Stimulated activated CD4-positive, alpha-beta T cell treated with anti-CD3 and anti-CD28 coated beads, TNF-alpha, amount 100 ng/mL, for 4 hours (primary cell): ENCODE data around the gene AATK.

Experiments used
- DNase-seq, 3 experiments: peaks; one replicate each; pipeline ENCODE4 v3.0.0-alpha.2; 2020; ENCODE audit warnings: low read depth in 3 of 3

The AATK gene

DNA sequence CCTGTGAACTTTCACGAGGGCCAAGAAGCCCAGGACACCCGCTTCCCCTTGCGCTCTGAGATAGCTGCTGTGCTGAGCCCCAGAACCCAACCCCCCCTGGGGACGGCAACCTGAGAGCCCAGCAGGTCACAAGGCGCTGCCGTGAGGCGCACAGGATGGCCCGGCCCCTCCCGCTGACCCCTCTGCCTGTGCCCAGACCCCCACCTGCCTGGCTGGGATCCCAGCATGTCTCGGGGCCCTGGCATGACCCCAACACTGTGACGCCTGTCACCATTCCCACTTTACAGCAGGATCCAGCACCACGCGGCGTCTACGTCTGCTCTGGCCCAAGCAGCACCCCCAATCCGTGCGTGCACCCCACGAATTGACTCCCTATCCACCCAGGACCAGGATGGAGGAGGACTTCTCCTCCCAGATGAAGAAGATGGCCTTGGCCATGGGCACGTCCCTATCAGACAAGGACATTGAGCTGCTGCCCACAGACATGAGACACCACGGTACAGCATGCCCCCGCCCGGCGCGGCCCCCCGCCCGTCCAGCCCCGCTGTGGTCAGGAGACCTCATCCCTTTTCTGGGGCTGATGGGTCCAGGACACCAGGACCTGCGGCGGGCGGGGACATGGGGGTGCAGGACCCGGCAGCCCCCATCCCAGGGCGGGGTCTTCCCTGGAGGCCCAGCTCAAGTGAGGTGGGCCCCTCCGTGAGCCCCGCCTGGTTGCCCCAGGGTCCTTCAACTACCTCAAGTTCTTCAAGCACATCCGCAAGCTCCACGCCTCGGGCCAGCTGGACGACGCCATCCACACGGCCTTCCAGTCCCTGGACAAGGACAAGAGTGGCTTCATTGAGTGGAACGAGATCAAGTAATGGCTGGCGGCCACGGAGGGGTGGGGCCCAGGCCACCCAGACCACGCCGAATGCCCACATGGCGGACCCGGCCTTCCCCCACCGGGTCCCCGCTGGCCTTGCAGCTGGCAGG lies 15.1 kb upstream of the AATK start:
- DNase-seq = no peak

GRCh38 chr17:81179861-81180260 lies 13.8 kb upstream of the AATK start:
- DNase-seq = no peak

DNA sequence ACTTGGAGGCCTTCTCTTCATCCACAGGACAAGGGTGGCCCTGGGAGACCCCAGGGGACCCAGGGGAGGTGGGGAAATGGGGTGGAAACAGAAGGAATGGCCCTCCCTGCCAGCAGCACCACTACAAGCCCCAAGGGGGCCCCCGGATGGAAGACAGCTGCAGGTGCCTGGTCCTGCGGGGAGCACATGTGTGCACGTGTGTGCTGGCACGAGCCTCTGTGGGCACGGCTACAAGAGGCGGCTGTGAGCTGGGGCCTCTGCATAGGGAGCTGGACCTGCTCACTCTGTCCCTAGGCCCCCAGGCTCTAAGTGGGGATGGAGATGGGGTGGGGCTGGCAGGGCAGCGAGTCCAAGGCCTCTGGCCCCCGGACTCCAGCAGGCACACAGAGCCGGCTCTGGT lies 13.2 kb upstream of the AATK start:
- no peak for DNase-seq

DNA sequence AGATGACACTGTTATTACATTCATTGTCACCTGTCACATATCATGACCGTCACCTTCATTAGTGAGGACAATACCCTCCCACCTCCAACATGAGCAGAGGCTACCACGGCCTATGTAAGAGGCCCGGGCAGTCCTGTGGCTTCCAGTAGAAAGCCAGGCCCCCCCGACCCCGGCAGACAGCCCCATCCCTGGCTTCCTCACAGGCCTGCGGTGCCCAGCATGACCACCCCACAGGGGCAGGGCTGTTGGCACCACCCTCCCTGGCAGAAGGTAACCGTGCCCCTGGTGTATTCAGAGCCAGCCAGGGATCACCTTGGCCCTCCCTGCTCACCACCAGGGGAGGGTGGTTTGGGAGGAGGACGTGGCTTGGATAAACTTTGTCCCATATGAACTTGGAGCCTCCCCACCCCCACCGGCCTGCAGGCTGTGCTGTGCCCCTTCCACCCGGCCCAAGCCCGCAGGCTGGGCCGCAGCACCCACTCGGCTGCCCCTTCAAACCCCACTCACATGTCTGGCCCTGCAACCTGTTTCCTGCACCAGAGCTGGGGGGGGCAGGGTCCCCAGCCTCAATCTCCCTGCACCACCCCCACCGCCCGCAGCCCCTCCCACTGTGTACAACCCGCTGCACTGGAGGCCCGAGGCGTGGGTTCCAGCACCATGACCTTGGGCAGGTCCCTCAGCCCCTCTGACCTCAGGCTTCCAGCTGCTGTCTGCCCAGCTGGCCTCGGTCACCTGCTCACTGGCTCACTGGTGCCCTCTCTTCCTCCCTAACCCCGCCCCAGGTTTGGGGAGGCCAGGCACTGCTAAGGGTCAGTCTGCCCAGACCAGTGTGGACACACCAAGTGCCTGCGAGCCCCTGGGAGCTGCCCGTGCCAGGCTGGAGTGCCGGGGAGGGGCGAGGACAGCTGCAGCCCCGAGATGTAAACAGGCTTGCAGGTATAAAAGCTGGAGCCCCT lies 12.4 kb upstream of the AATK start:
- DNase-seq = no peak

DNA sequence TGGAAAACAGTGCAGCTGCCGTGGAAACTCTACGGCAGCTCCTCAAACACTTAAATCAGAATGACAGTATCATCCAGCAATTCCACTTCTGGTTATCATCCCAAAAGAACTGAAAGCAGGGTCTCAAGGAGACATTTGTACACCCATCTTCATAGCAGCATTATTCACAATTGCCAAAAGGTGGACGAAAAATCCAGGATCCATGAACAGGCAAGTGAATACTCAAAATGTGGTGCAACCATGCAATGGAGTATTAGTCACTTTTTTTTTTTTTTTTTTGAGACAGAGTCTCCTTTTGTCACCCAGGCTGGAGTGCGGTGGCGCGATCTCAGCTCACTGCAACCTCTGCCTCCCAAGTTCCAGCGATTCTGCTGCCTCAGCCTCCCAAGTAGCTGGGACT lies 10.6 kb upstream of the AATK start:
- no peak for DNase-seq

DNA sequence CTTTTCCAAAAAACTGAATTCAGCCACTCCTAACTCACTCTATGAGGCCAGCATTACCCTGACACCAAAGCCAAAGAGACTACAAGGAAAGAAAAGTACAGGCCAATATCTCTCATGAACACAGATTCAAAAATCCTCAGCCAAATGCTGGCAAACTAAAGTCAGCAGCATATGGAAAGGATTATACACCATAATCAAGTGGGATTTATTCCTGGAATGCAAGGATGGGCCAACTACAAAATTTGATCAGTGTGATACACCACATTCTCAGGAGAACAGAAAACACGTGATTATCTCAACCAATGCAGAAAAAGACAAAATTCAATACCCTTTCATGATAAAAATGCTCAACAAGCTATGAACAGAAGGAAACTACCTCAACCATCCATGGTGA lies 7.7 kb upstream of the AATK start:
- DNase-seq = no peak

GRCh38 chr17:81173052-81173761 lies 7.2 kb upstream of the AATK start:
- DNase-seq = no peak

DNA sequence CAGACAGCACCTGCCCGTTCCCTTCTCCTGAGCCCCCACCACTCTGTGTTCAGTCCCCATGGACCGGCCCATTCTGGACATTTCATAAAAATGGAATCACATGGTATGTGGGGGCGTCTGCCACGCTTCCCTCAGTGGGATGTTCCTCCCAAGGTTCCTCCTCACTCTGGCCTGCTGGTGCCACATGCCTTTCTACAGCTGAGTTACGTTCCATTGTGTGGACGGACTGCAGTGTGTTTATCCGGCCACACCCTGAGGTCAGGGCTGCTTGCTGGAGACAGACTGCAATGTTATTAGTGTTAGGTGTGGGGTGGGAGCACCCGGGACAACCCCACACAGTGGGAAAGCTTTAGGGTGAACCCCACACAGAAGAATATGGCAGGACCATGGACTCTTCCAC lies 5.9 kb upstream of the AATK start:
- no peak for DNase-seq

DNA sequence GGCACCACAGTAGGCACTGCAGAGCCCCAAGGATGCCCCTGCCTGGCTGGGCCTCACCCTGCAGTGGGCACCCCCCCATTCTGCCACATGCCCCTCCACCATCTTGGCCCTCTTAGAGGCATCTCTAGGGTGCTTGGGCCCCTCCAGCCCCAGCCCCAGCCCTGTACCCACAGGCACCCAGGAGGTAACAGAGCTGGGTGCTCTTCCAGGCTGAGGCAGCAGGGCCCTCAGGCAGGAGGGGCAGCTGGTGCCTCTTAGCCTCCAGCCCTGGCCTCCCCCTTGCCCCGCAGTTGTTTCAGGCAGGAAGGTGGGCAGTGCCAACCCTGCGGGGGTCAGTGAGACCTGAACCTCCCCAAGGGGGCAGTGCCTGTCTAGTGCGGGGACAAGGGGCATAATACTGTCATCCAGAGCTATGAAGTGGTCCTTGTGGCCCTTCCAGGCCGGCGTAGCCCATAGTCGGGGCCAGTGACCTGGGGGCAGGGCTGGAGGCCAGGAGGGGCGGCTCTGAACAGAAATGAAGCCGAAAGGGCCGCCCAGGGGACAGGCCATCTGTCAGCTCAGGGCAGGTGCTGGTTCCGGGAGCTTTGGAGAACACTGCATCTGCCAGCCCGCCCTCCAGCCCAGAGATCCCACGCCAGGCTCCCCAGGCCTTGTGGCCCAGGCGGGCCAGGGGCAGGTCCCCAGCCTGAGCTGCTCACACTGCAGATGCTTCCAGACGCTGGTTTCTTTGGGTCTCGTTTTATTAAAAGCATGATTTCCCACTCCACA lies 4.9 kb upstream of the AATK start:
- no peak for DNase-seq

DNA sequence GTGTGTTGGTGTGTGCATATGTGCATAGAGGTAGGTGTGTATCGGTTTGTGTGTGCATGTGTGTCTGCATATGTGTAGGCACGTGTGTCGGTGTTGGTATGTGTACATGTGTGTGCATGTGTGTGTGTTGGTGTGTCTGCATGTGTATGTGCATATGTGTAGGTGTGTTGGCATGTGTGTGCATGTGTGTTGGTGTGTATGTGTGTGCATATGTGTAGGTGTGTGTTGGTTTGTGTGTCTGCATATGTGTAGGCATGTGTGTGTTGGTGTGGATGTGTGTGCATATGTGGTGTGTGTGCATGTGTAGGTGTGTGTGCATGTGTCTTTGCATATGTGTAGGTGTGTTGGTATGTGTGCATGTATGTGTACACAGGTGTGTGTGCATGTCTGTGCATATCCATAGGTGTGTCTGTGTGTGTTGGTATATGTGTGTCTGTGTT lies 3.9 kb upstream of the AATK start:
- no peak for DNase-seq

DNA sequence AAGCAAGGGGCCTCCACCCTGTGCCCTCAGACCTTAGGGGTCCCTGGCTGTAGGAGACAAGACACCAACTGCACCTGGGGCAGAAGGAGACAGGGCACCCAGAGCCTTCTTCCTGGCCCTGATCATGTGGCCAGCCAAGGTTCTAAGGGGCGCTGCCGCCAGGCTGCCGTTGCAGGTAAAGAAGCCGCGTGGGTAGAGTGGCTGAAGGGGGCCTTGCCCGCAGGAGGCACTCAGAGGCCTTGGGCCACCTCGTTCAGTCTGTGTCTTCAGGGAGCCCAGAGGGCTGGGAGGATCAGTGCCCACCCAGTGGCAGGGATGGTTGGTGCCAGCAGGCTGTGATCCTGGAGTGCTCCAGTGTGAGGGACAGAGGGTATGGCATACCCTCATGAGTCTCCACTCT lies 1.6 kb upstream of the AATK start:
- DNase-seq = no peak

DNA sequence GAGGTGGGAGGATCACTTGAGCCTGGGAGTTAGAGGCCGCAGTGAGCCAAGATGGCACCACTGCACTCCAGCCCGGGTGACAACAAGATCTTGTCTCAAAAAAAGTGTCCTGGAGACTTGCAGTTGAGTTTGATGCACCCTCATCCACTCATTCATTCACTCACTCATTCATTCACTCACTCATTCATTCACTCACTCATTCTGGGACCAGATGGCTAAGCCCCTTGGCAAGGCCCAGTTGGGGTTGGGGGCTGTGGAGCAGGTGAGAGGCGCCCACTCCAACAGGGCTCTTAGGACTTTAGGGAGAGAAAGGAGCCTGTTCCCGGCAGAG lies 1.1 kb upstream of the AATK start:
- DNase-seq = no peak

- no peak for DNase-seq
Measured at GRCh38 chr17:81165246-81166032, 582 bp downstream of the AATK start, which contains the start of gene PVALEF. Gene PVALEF (plus strand): TSS chr17:81165507. CDS start chr17:81181227, 15,720 bp downstream.

DNA sequence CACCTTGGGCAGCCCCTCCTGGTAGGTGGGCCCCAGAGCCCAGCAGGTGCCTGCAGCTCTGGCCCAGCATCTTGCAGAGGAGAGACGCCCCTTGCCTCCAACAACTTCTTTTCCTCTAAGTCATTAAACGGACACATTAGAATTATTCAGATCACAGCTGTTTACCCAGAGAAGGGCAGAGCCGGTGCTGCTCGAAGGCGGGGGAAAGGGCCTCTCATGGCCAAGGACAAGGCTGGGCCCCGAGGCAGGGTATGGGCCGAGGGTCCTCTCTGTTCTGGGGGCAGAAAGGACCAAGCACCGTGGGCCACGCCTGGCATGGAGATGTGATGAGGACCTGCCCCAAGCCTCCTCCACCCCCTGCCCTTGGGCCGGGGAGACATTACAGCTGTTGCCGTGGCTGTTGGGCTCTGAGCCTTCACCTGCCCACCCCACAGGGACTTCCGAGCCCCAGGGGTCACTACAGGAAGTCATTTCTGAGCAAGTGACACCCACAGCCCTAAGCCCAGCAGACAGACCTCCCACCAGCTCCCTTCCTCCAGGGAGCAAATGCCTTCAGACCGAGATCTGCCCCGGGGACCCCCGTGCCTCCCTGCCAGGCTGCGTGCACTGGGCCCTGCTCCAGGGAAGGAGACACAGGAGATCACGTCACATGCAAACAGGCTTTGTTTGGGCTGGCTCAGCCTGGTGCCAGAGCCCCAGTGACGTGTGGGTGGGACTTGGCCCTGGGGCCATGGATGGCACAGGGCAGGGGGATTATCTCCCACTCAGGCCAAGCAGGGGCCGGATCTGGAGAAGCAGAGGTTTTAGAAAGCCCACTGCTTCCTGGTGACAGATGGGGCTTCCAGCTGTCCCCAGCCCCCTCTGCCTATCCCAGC lies 1.4 kb downstream of the AATK start:
- DNase-seq = no peak

GRCh38 chr17:81163703-81164370 lies 2.2 kb downstream of the AATK start:
- DNase-seq = no peak

- DNase-seq = no peak
Measured at GRCh38 chr17:81163051-81163695, 2.8 kb downstream of the AATK start.

DNA sequence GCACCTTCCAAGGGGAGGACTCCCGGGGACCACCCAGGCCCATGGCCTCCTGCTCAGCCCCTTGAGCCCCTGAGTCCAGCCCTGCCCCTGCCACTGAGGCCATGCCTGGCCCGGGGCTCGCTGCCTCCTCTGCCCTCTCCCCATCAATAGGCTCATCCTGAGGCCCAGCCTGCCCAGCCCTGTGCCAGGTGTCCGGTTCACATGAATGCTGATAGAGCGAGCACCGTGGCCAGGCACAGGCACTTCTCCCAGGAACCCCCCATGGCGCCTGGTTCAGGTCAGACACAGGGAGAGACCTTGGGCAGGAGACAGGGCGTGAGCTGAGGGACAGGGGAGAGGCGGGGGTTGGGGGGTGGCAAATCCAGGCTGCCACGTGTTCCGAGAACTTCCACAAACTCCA lies 3.5 kb downstream of the AATK start:
- DNase-seq = no peak

DNA sequence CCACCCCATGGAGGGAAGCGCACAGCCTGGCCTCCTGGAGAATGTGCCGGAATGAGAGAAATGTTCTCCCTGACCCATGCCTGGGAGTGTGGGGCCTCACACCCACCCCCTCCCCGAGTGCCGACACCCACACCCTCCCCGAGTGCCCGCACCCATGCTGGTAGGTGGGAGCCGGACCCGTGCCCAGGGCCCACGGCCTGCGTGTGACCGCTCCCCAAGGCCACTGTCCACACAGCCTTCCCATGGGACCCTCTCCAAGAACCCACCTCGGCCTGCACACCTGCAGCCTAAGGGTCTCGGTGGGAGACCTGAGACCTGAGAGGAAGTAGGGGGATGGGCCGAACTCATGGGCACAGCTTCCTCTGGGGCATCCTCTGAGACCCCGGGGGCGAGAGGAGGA lies 4.0 kb downstream of the AATK start:
- DNase-seq = no peak
